Umbilical cord (tissue), 1 donor: ENCODE data around the gene ELMOD1. TPM values are rescaled to one million over a fixed set of nuclear protein-coding genes. Genes with fewer than 3 reads are reported as not detected.

Experiments
- total RNA-seq: library from RNA; depleted of rRNA; stranded (reverse); fragments of >200 nt; gene quantifications from one replicate; pipeline ENCODE4 v1.2.3, GENCODE V29; 2014; ENCODE audit warnings: low replicate concordance; ENCODE audit not compliant: insufficient read depth

ELMOD1 gene
- total RNA-seq, 1 donor from 2014 or later, result 4.6 TPM

Other genes starting within 250 kb of the ELMOD1 start
- 34.7 TPM for gene CWF19L2, start 133.3 kb upstream of the ELMOD1 start, total RNA-seq
- 8.2 TPM for gene ALKBH8, start 25.4 kb upstream of the ELMOD1 start, total RNA-seq
- not detected for gene SLN, start 120.9 kb downstream of the ELMOD1 start, total RNA-seq